IMR-90 (cell line): ENCODE data around the gene PIP4P1. TPM values are rescaled to one million over a fixed set of nuclear protein-coding genes. Genes with fewer than 3 reads are reported as not detected.

Experiments
- ATAC-seq: fragments of 200-7000 bp; cut with Tn5 transposase; 2 replicates; pipeline ENCODE4 v1.9.1; 2020; ENCODE audit warnings: low read depth, mild to moderate bottlenecking, moderate library complexity
- Bru-seq: library from RNA; stranded (reverse); fragments of 400-500 nt; gene quantifications from one replicate; lab custom pipeline; 2021; lab: Mats Ljungman, UMichigan
- BruChase-seq, 2 experiments: library from RNA; stranded (reverse); fragments of 400-500 nt; gene quantifications; one replicate each; lab custom pipeline; 2021; lab: Mats Ljungman, UMichigan
- BruUV-seq: library from RNA; stranded (reverse); fragments of 400-500 nt; replicated peaks from 2 replicates; lab custom pipeline; 2021; lab: Mats Ljungman, UMichigan
- CTCF ChIA-PET: fragments of 300-600 bp; formaldehyde crosslinking; extraction: SDS; loops from one replicate; lab custom pipeline; 2021; ENCODE audit warnings: antibody characterized with exemption; lab: Yijun Ruan, JAX
- POLR2A ChIA-PET: fragments of 300-600 bp; sonication (Branson Sonifier 250); formaldehyde crosslinking; loops from one replicate; lab custom pipeline; 2022; ENCODE audit warnings: antibody characterized with exemption; ENCODE audit not compliant: unreplicated experiment; lab: Charles Lee
- DNase-seq: peaks from one replicate; pipeline ENCODE4 v3.0.0; 2013
- H2AFZ ChIP-seq: replicated peaks from 2 replicates; pipeline ENCODE3; 2013; ENCODE audit warnings: low read length, mild to moderate bottlenecking; ENCODE audit not compliant: poor library complexity
- H2AK5ac ChIP-seq: 2 replicates; pipeline ENCODE4 v1.6.1; 2013; ENCODE audit warnings: low read depth, low read length, inconsistent platforms
- H2AK9ac ChIP-seq: replicated peaks from 2 replicates; pipeline ENCODE3; 2013; ENCODE audit warnings: mild to moderate bottlenecking, low read depth, low read length, moderate library complexity; ENCODE audit not compliant: poor library complexity
- H2BK120ac ChIP-seq: 2 replicates; pipeline ENCODE4 v1.6.1; 2013; ENCODE audit warnings: low read depth, low read length, inconsistent platforms
- H2BK15ac ChIP-seq: 3 replicates; pipeline ENCODE4 v1.6.1; 2013; ENCODE audit warnings: low read depth, low read length, inconsistent platforms
- H2BK20ac ChIP-seq: 2 replicates; pipeline ENCODE4 v1.6.1; 2013; ENCODE audit warnings: low read depth, mild to moderate bottlenecking, inconsistent platforms, low read length, moderate library complexity
- H2BK5ac ChIP-seq: 2 replicates; pipeline ENCODE4 v1.6.1; 2013; ENCODE audit warnings: mild to moderate bottlenecking, low read depth, low read length, inconsistent platforms; ENCODE audit not compliant: poor library complexity, severe bottlenecking
- H3K14ac ChIP-seq: replicated peaks from 2 replicates; pipeline ENCODE4 v1.6.1; 2013; ENCODE audit warnings: low read depth, low read length, inconsistent platforms
- H3K18ac ChIP-seq: 2 replicates; pipeline ENCODE4 v1.6.1; 2013; ENCODE audit warnings: low read depth, low read length, control low read depth
- H3K23ac ChIP-seq: 2 replicates; pipeline ENCODE4 v1.6.1; 2013; ENCODE audit warnings: low read depth, low read length, inconsistent platforms
- H3K27ac ChIP-seq: 2 replicates; pipeline ENCODE4 v1.5.1; 2013; ENCODE audit warnings: mild to moderate bottlenecking, control low read depth, low read length; ENCODE audit not compliant: insufficient read depth
- H3K27me3 ChIP-seq: 2 replicates; pipeline ENCODE4 v1.6.1; 2013; ENCODE audit warnings: low read length; ENCODE audit not compliant: control insufficient read depth, insufficient read depth
- H3K36me3 ChIP-seq: 2 replicates; pipeline ENCODE4 v1.6.1; 2013; ENCODE audit warnings: low read length, mixed read lengths; ENCODE audit not compliant: control insufficient read depth, insufficient read depth
- H3K4ac ChIP-seq: 2 replicates; pipeline ENCODE4 v1.6.1; 2013; ENCODE audit warnings: low read depth, low read length, inconsistent platforms
- H3K4me1 ChIP-seq: 2 replicates; pipeline ENCODE4 v1.6.1; 2013; ENCODE audit warnings: low read length, mixed read lengths; ENCODE audit not compliant: control insufficient read depth, insufficient read depth
- H3K4me2 ChIP-seq: 2 replicates; pipeline ENCODE4 v1.6.1; 2013; ENCODE audit warnings: low read depth, mild to moderate bottlenecking, control low read depth, low read length, moderate library complexity
- H3K4me3 ChIP-seq: 2 replicates; pipeline ENCODE4 v1.5.1; 2013; ENCODE audit warnings: low read depth, mild to moderate bottlenecking, control low read depth, low read length, moderate library complexity; ENCODE audit not compliant: insufficient read depth
- H3K56ac ChIP-seq: 2 replicates; pipeline ENCODE4 v1.6.1; 2013; ENCODE audit warnings: low read length, inconsistent platforms; ENCODE audit not compliant: insufficient read depth; ENCODE audit errors: extremely low read depth
- H3K79me1 ChIP-seq, 2 experiments: 2 replicates each; pipeline ENCODE4 v1.6.1; 2013; ENCODE audit warnings: low read length in 2 of 2, inconsistent platforms in 1 of 2, low read depth in 1 of 2
- H3K9ac ChIP-seq: 2 replicates; pipeline ENCODE4 v1.6.1; 2013; ENCODE audit warnings: low read depth, low read length, control low read depth
- H3K9me1 ChIP-seq: 2 replicates; pipeline ENCODE4 v1.6.1; 2013; ENCODE audit warnings: low read length, inconsistent platforms; ENCODE audit not compliant: insufficient read depth
- H3K9me3 ChIP-seq: 2 replicates; pipeline ENCODE4 v1.6.1; 2013; ENCODE audit warnings: low read length; ENCODE audit not compliant: control insufficient read depth, insufficient read depth
- H4K20me1 ChIP-seq: 2 replicates; pipeline ENCODE4 v1.6.1; 2013; ENCODE audit warnings: low read length, inconsistent platforms; ENCODE audit not compliant: insufficient read depth
- H4K5ac ChIP-seq: 2 replicates; pipeline ENCODE4 v1.6.1; 2013; ENCODE audit warnings: mild to moderate bottlenecking, low read depth, low read length, control low read depth
- H4K8ac ChIP-seq, 2 experiments: 2 replicates each; pipeline ENCODE4 v1.6.1; 2013; ENCODE audit warnings: low read depth in 2 of 2, low read length in 2 of 2, control low read depth in 1 of 2, inconsistent platforms in 1 of 2
- H4K91ac ChIP-seq: 2 replicates; pipeline ENCODE4 v1.6.1; 2013; ENCODE audit warnings: low read depth, low read length, inconsistent platforms; ENCODE audit not compliant: insufficient read depth
- BHLHE40 ChIP-seq: fragments of 150-350 bp; IDR thresholded peaks from 2 replicates; pipeline ENCODE4 v1.6.1; 2016; ENCODE audit warnings: mild to moderate bottlenecking, low read depth, low read length
- CEBPB ChIP-seq: IDR thresholded peaks from 2 replicates; pipeline ENCODE4 v1.6.1; 2012; ENCODE audit warnings: low read depth, low read length, improper control_type of control experiment
- ELK1 ChIP-seq: fragments of 150-350 bp; IDR thresholded peaks from 2 replicates; pipeline ENCODE4 v1.6.1; 2016; ENCODE audit warnings: low read depth, mild to moderate bottlenecking, low read length, moderate library complexity, borderline replicate concordance
- FOS ChIP-seq: fragments of 150-350 bp; IDR thresholded peaks from 2 replicates; pipeline ENCODE4 v1.6.1; 2016; ENCODE audit warnings: low read depth, low read length
- MAFK ChIP-seq: IDR thresholded peaks from 2 replicates; pipeline ENCODE4 v1.6.1; 2012; ENCODE audit warnings: low read depth, low read length, improper control_type of control experiment
- MAZ ChIP-seq: IDR thresholded peaks from 2 replicates; pipeline ENCODE4 v1.6.1; 2012; ENCODE audit warnings: low read depth, mild to moderate bottlenecking, low read length, improper control_type of control experiment, moderate library complexity, borderline replicate concordance
- POLR2A ChIP-seq: IDR thresholded peaks from 2 replicates; pipeline ENCODE4 v1.6.1; 2012; ENCODE audit warnings: mild to moderate bottlenecking, low read depth, low read length
- RAD21 ChIP-seq: IDR thresholded peaks from 2 replicates; pipeline ENCODE4 v1.6.1; 2012; ENCODE audit warnings: low read length, improper control_type of control experiment
- RFX5 ChIP-seq: IDR thresholded peaks from 2 replicates; pipeline ENCODE4 v1.8.0; 2012; ENCODE audit warnings: low read depth, mild to moderate bottlenecking, low read length, moderate library complexity
- USF2 ChIP-seq: fragments of 150-350 bp; IDR thresholded peaks from 2 replicates; pipeline ENCODE4 v1.6.1; 2017; ENCODE audit warnings: mild to moderate bottlenecking, antibody characterized with exemption, low read length, low read depth
- WGBS, 2 experiments: methylation state at CpG; one replicate each; pipeline versions ENCODE4 v1.1.5 to v1.1.7; 2013; ENCODE audit warnings: missing lambda C conversion rate in 2 of 2; ENCODE audit not compliant: insufficient read length in 1 of 2; ENCODE audit errors: extremely low coverage in 2 of 2; 5-methylcytosine and 5-hydroxymethylcytosine counted together
- dilution Hi-C: fragments of 300-500 bp; cut with HindIII; formaldehyde crosslinking; loops from one replicate; pipeline ENCODE4 v1.14.3; 2018; ENCODE audit warnings: low sequenced_read_pairs; ENCODE audit not compliant: unreplicated experiment
- in situ Hi-C: fragments of 300-500 bp; cut with MboI; formaldehyde crosslinking; loops from 3 replicates; pipeline ENCODE4 v1.14.3; 2019; ENCODE audit warnings: low sequenced_read_pairs, inconsistent platforms, mixed read lengths
- intact Hi-C: fragments of 100-400 bp; cut with micrococcal nuclease; formaldehyde crosslinking; loops from 2 replicates; pipeline ENCODE4 v1.10.0; 2022
- long read RNA-seq: library from polyadenylated mRNA; unstranded; transcript quantifications from one replicate; pipeline ENCODE4 v2.0.0, GENCODE V29; 2021; ENCODE audit not compliant: unreplicated experiment
- polyA plus RNA-seq, 3 experiments: library from polyadenylated mRNA; depleted of rRNA; stranded (reverse); fragments of >200 nt; gene quantifications; 2 replicates each; pipeline ENCODE4 v1.2.3, GENCODE V29; 2012; ENCODE audit warnings: low replicate concordance in 1 of 3
- total RNA-seq: library from RNA; depleted of rRNA; stranded (reverse); fragments of >200 nt; gene quantifications from 2 replicates; pipeline ENCODE4 v1.2.3, GENCODE V29; 2012; rRNA removed

PIP4P1 gene
- total RNA-seq = 15.0 and 15.2 TPM in 2 replicates
- polyA plus RNA-seq (2012; rRNA removed) = 27.2 and 27.8 TPM in 2 replicates
- 13.3 and 24.4 TPM in 2 replicates for polyA plus RNA-seq (2012; cell fraction: cytosol; rRNA removed)
- 70.6 and 153 TPM in 2 replicates for polyA plus RNA-seq (2012; cell fraction: nucleus; rRNA removed; ENCODE audit: low replicate concordance)
- Bru-seq, nascent RNA = percentile 70 among the genes with signal in this experiment
- BruChase-seq, experiment 1, labeled RNA remaining after a 6-hour chase = percentile 56 among the genes with signal in this experiment
- BruChase-seq, experiment 2, labeled RNA remaining after a 2-hour chase = percentile 70 among the genes with signal in this experiment
- long read RNA-seq, transcript PIP4P1-202 (7 exons, 1,696 nt) = minor isoform, 12 of 41 reads
- long read RNA-seq, transcript PIP4P1-201 (7 exons, 1,961 nt) = major isoform, 18 of 41 reads
- long read RNA-seq, partial matches to known transcripts = 6 of 41 reads
- long read RNA-seq, other reads (novel, unspliced or antisense) = 4 of 41 reads

GRCh38 chr14:20461225-20462141, at the start of gene PIP4P1:
PIP4P1 (minus strand) TSS chr14:20461434; CDS start chr14:20461325, 109 bp downstream.
- H3K9ac ChIP-seq = peak within 1 kb of the TSS; percentile 60
- peak within 1 kb of the TSS; percentile 94 for H3K23ac ChIP-seq
- H2AFZ ChIP-seq = peak within 1 kb of the TSS; percentile 98
- no peak within 1 kb of the TSS for H2BK15ac ChIP-seq
- H3K4me3 ChIP-seq = peak within 1 kb of the TSS; percentile 53
- H3K79me1 ChIP-seq = peaks cover 19 to 33% of the 10 kb centered on the region in 2 experiments
- peak within 1 kb of the TSS; percentile 67 to 84 for H4K8ac ChIP-seq
- peak within 1 kb of the TSS; percentile 70 for H2AK5ac ChIP-seq
- H3K4me1 ChIP-seq = 0 out of 2 replicates have a peak, but pooled peaks cover 4% of the 10 kb centered on the region
- H3K9me3 ChIP-seq = no peaks in the 10 kb centered on the region
- ChIA-PET CTCF (interaction anchor here (0.6 kb wide), 2 partner anchors 120 to 515 kb away, joined by 3 to 4 read pairs; no protein-coding TSS in a partner anchor), POLR2A (interaction anchor here (0.6 to 1.1 kb wide), 2 partner anchors 49 to 220 kb away, joined by 4 to 18 read pairs; no protein-coding TSS in a partner anchor)
- H2BK5ac ChIP-seq = peak within 1 kb of the TSS; percentile 55
- H3K4me2 ChIP-seq = peak within 1 kb of the TSS; percentile 98
- peak within 1 kb of the TSS; percentile 64 for H3K4ac ChIP-seq
- H3K14ac ChIP-seq = peak within 1 kb of the TSS; percentile 65
- H2BK20ac ChIP-seq = no peak within 1 kb of the TSS
- H3K56ac ChIP-seq = no peak within 1 kb of the TSS
- H4K91ac ChIP-seq = peak within 1 kb of the TSS; percentile 53; the same call in 1 of the 2 replicates
- peak; percentile 100 for DNase-seq
- WGBS, 2 experiments = 1% methylated on average over 44 of the region's 67 CpGs; no CpG with 5 or more reads in 1 of the 2 experiments
- no peaks in the 10 kb centered on the region for H3K27me3 ChIP-seq
- TF ChIP-seq MAFK = peak; percentile 88
- peak; percentile 98 for TF ChIP-seq BHLHE40
- peak; percentile 99 for TF ChIP-seq USF2
- peak; percentile 39 for TF ChIP-seq POLR2A
- no peak; the same call in 1 of the 2 replicates for TF ChIP-seq RFX5
- TF ChIP-seq FOS = peak; percentile 75
- peak; percentile 93 for TF ChIP-seq CEBPB
- no peak for TF ChIP-seq RAD21
- TF ChIP-seq MAZ = peak; percentile 61
- no peak for TF ChIP-seq ELK1
- H3K9me1 ChIP-seq = peaks cover 10% of the 10 kb centered on the region; the same call in 1 of the 2 replicates
- intact Hi-C loops (loop anchor here (1.0 kb wide), 2 partner anchors 118 to 222 kb away; partner anchors contain the start of gene PARP2), dilution Hi-C loops (no loop called here), in situ Hi-C loops (loop anchor here (25.0 kb wide), 1 partner anchor 626 kb away; the partner anchor contains the start of gene ZNF219)
- peak; percentile 96 for ATAC-seq
- H3K18ac ChIP-seq = no peak within 1 kb of the TSS
- TSS peak; percentile 49 for BruUV-seq
- H3K27ac ChIP-seq = peak within 1 kb of the TSS; percentile 54
- peak within 1 kb of the TSS; percentile 95 for H2AK9ac ChIP-seq
- H4K5ac ChIP-seq = peak within 1 kb of the TSS; percentile 79
- peaks cover 21% of the 10 kb centered on the region for H3K36me3 ChIP-seq
- no peak within 1 kb of the TSS for H2BK120ac ChIP-seq
- 0 out of 2 replicates have a peak, but pooled peaks cover 3% of the 10 kb centered on the region for H4K20me1 ChIP-seq
